NCI-H1694 treated with DMSO at 0.1 percent for 48 hours (cell line): Measurements from ENCODE around the gene TEDC2.

Experiments used
- DNase-seq: peaks from one replicate; lab custom pipeline; 2025; lab: John Stamatoyannopoulos, UW

Gene TEDC2

DNA sequence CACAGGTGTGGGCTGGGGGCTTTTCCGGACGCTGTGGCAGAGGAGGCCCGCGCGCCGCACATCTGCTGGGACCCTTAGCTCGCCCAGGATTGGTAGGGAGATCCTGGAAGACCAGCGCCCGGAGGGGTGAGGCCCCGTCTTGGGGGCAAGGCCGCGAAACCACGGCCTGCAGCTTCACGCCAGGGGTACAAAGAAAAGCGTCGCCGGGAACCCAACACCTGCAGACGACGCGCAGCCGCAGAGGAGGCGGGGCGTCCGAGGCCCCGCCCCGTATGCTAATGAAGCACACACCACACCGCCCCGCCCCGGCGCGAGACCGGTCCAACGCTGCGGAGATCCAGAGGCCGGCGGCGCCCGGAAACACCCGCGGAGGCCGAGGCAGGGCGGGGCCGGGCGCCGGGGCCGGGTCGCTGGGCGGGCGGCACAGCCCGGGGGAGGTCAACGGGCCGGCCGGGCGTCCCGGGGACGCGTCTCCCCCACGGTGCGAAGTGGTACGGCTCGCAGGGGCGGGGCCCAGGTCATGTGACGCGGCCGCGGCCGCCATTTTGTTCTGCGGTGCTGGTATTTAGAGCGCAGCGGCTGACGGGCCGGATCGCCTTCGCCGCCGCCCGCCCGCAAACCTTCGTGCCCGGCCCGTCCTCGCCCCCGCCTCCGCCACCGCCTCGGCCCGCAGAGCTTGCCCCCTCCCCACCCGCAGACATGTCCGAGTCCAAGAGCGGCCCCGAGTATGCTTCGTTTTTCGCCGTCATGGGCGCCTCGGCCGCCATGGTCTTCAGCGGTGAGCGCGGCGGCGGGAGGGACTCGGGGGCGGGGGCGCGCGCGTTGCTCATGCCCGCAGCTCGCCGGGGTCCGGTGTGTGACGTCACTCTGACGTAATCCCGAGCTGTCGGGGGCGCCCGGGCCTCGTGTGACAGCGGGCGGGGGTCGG lies 53.8 kb downstream of the TEDC2 start, which contains the start of gene ATP6V0C:
Gene ATP6V0C, plus strand, starts transcription at position 548 of the 928 bp plus-strand sequence. Its CDS starts 152 bp downstream, at position 700.
- DNase-seq: peak; percentile 55
